Measurements from ENCODE around the gene MKRN1. TPM values are rescaled to one million over a fixed set of nuclear protein-coding genes. Genes with fewer than 3 reads are reported as not detected.
"Not testable (repeated sequence)": the region's sequence is repeated elsewhere in the genome, so short reads cannot be mapped to it uniquely, and the experiment has no call there.

The MKRN1 gene
- total RNA-seq, 1 experiment from 2014 or later = 55.5 TPM

DNA sequence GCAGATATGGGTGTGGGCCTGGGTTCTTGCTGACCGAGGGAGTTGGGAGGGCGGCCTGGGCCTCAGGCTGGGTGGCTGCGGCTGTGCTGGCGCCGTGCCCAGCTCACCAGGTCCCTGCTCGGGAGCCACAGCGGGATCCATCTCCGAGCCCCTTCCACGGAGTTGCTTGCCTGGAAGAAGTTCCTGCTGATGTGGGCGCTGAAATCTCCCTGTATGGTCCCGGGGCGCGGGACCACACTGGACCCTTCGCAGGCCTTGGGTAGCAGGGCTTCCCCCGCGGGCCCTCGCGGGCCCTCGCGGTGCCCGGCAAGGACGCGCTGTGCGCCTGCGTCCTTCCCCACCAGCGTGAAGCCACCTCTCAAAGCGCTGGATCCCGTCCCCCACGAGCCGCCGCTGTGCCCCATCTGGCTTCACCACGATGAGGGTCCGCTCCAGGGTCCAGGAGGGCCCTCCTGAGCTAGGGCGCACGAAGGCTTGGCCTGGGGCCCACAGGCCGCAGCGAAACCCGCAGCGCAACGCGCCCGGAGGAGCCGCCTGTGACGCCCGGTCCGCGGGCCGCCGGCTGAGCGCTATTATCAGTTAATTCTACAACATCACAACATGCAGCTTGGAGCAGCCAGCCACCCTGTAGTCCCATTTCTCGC lies 43.9 kb downstream of the MKRN1 start:
- DNase-seq (ENCODE audit: low read depth) = no peak

DNA sequence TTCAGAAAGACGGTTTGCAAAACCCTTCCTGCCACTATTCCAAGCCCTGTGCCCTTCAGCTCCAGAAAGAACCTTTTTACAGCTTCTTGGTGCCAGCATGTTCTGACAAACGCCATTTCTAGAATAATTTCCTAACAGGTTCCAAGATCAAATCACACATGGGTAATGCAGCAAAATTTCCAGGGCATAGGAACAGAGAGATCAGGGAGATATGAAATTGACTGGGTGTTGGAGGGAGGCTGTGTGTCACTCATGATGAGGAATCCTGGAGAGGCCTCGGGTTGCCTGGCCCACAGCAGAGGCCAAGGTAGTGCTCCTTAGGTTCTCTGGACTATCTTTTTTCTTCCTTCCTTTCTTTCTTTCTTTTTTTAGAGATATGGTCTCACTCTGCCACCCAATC lies 45.9 kb downstream of the MKRN1 start:
- no peak for DNase-seq (ENCODE audit: low read depth)

DNA sequence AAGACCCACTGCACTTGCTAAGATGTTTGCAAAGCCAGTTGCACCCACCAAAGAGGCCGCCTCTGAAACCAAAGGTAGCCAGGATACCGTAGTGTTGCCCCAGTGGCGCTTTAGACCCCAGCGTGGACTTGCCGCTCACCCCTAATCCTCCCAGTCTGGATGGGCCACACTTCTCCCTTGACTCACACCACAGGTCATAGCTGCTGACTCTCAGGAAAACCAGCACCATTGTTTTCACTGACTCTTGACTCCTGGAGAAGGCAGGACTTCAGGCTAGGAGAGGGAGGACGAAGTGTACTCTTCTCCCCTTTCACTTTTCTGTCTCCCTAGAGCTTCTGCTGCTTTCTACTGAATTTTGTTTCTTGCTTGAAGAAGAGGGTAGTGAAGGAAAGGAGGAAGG lies 53.2 kb downstream of the MKRN1 start:
- DNase-seq (ENCODE audit: low read depth) = no peak

DNA sequence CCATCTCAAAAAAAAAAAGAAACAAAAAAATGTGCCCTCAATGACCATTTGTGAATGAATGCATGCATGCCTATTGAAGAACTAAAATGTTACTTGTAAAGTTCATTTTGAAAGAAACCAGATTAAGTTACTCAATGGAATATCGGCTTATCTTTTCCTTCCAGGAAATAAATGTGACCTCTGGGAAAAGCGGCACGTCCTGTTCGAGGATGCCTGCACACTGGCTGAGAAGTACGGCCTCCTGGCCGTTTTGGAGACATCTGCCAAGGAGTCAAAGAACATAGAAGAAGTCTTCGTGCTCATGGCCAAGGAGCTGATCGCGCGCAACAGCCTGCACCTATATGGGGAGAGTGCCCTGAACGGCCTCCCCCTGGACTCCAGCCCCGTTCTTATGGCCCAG lies 53.6 kb downstream of the MKRN1 start:
- DNase-seq (ENCODE audit: low read depth) = no peak

GRCh38 chr7:140423501-140423900 lies 55.8 kb downstream of the MKRN1 start:
- DNase-seq (ENCODE audit: low read depth) = no peak

- no peak for DNase-seq (ENCODE audit: low read depth)
Observed at GRCh38 chr7:140421521-140421920, 57.8 kb downstream of the MKRN1 start.

GRCh38 chr7:140418653-140419052 lies 60.7 kb downstream of the MKRN1 start:
- DNase-seq (ENCODE audit: low read depth) = no peak

DNA sequence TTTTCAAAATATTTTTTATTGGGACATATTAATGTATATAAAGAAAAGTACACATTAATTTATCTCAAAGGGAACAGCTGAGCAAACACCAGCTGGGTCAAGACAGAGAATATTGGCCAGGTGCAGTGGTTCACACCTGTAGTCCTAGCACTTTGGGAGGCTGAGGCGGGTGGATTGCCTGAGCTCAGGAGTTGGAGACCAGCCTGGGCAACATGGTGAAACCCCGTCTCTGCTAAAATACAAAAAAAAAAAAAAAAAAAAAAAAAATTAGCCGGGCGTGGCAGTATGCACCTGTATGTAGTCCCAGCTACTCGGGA lies 61.2 kb downstream of the MKRN1 start:
- DNase-seq (ENCODE audit: low read depth) = not testable (repeated sequence)

- DNase-seq (ENCODE audit: low read depth) = no peak
Observed at GRCh38 chr7:140417456-140418155, 61.7 kb downstream of the MKRN1 start.

GRCh38 chr7:140416560-140416959 lies 62.7 kb downstream of the MKRN1 start:
- DNase-seq (ENCODE audit: low read depth) = no peak

- DNase-seq (ENCODE audit: low read depth) = not testable (repeated sequence)
Observed at GRCh38 chr7:140415816-140416215, 63.5 kb downstream of the MKRN1 start.

- DNase-seq (ENCODE audit: low read depth) = no peak
Observed at GRCh38 chr7:140415361-140415760, 63.9 kb downstream of the MKRN1 start.

GRCh38 chr7:140404565-140405065 lies 74.7 kb downstream of the MKRN1 start:
- DNase-seq (ENCODE audit: low read depth) = no peak

- no peak for DNase-seq (ENCODE audit: low read depth)
Observed at GRCh38 chr7:140403878-140404564, 75.3 kb downstream of the MKRN1 start, which contains the start of gene RAB19. Gene RAB19, plus strand, starts transcription at chr7:140404058. Its CDS starts 3,589 bp downstream, at chr7:140407647.

Other genes starting within 250 kb of the MKRN1 start
- gene SLC37A3, start 81.0 kb downstream of the MKRN1 start, total RNA-seq (2014; rRNA removed; shearing (Covaris generic)) = 21.3 and 34.9 TPM in 2 replicates
- not detected in 2 replicates for gene RAB19, start 75.4 kb downstream of the MKRN1 start, total RNA-seq (2014; rRNA removed; shearing (Covaris generic))
- gene DENND2A, start 161.3 kb upstream of the MKRN1 start, total RNA-seq (2014; rRNA removed; shearing (Covaris generic)) = 5.4 and 6.5 TPM in 2 replicates
- 15.0 and 15.4 TPM in 2 replicates for gene ADCK2, start 193.4 kb upstream of the MKRN1 start, total RNA-seq (2014; rRNA removed; shearing (Covaris generic))
- gene NDUFB2, start 217.2 kb upstream of the MKRN1 start, total RNA-seq (2014; rRNA removed; shearing (Covaris generic)) = 404 and 566 TPM in 2 replicates

Measured in Daoy (cell line).